ENCODE results near the gene ZDHHC14.

GRCh38 chr6:157427969-157428368 lies 47.0 kb downstream of the ZDHHC14 start:
- TF ChIP-seq CTCF (IDR thresholded peaks at IDR 0.05; ENCODE audit: low read depth, low read length, poor library complexity, severe bottlenecking) (no peak), EZH2phosphoT487 (IDR thresholded peaks at IDR 0.05; ENCODE audit: borderline replicate concordance, low read length) (no peak)
